Tibial nerve (tissue), 4 donors: ENCODE data around the gene RAB4A. TPM values are rescaled to one million over a fixed set of nuclear protein-coding genes. Genes with fewer than 3 reads are reported as not detected.

Source experiments
- DNase-seq, 2 donors: peaks; one replicate each; pipeline ENCODE4 v3.0.0-alpha.2; 2019; ENCODE audit warnings: low spot score in 2 of 2
- H3K27ac ChIP-seq, 4 donors: fragments of 200-600 bp; sonication (generic) in 3 of 4; one replicate each; pipeline ENCODE4 v1.5.1; 2017 to 2019; ENCODE audit warnings: mild to moderate bottlenecking in 1 of 4
- H3K27me3 ChIP-seq, 2 donors: fragments of 200-600 bp; sonication (generic) in 1 of 2; one replicate each; pipeline versions ENCODE4 v1.5.1 to v1.6.0; 2017 to 2019
- H3K36me3 ChIP-seq, 3 donors: fragments of 200-600 bp; sonication (generic); one replicate each; pipeline ENCODE4 v1.5.1; 2018 to 2019
- H3K4me1 ChIP-seq, 4 donors: fragments of 200-600 bp; sonication (generic) in 3 of 4; one replicate each; pipeline ENCODE4 v1.5.1; 2017 to 2019
- H3K4me3 ChIP-seq, 4 donors: fragments of 200-600 bp; sonication (generic) in 3 of 4; one replicate each; pipeline ENCODE4 v1.5.1; 2017 to 2019; ENCODE audit warnings: mild to moderate bottlenecking in 1 of 4, moderate library complexity in 1 of 4
- H3K9me3 ChIP-seq, 4 donors: fragments of 200-600 bp; sonication (generic) in 3 of 4; one replicate each; pipeline ENCODE4 v1.5.1; 2017 to 2019
- CTCF ChIP-seq, 5 experiments: fragments of 200-600 bp in 3 of 5; fragments of 450-650 bp in 2 of 5; sonication (generic) in 3 of 5; IDR thresholded peaks; one replicate each; pipeline ENCODE4 v1.5.1; 2016 to 2019; ENCODE audit warnings: antibody characterized with exemption in 5 of 5, mild to moderate bottlenecking in 3 of 5, moderate library complexity in 2 of 5
- EP300 ChIP-seq, 2 donors: sonication (generic); formaldehyde crosslinking; IDR thresholded peaks; one replicate each; pipeline ENCODE4 v1.6.1; 2017; ENCODE audit warnings: antibody characterized with exemption in 2 of 2, mild to moderate bottlenecking in 1 of 2
- POLR2A ChIP-seq, 2 donors: fragments of 450-650 bp; IDR thresholded peaks; one replicate each; pipeline ENCODE4 v1.6.1; 2017; ENCODE audit warnings: antibody characterized with exemption in 2 of 2, mild to moderate bottlenecking in 2 of 2, moderate library complexity in 2 of 2
- WGBS, 2 donors: methylation state at CpG; one replicate each; pipeline ENCODE4 v1.1.5; 2018; 5-methylcytosine and 5-hydroxymethylcytosine counted together
- total RNA-seq, 4 donors: library from RNA; depleted of rRNA; stranded (reverse); fragments of >200 nt; gene quantifications; one replicate each; pipeline ENCODE4 v1.1.0, GENCODE V29; 2016

The RAB4A gene
- total RNA-seq, 4 donors from 2014 or later: 16.2 to 41.3 (median 31.2) TPM

DNA sequence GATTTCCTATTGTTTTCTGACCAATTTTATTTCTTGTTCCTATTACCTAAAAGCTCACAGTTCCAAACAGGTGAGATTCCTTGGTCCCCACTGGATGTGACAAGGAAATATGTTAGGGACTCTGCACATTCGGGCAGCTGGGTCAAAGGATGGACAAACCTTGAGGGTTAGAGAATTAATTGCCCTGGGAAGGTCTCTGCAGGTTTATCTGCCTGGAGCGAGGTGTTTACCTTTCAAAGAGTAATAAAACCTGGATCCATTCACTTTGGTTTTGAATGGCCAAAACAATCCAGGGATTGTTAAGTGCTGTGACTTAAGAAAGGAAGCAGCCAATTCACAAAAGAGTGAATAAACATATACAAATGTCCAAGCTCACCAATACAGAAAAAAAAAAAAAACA is 33.6 kb upstream of the RAB4A start:
- Histone ChIP-seq H3K9me3 (no peaks in the 10 kb centered on the region), H3K27ac (no peak overlapping the region), H3K36me3 (no peaks in the 10 kb centered on the region), H3K27me3 (no peaks in the 10 kb centered on the region), H3K4me3 (no peak overlapping the region), H3K4me1 (peaks cover 0 to 12% (median 2%) of the 10 kb centered on the region in 4 donors)
- TF ChIP-seq EP300 (IDR thresholded peaks at IDR 0.05) (no peak), CTCF (IDR thresholded peaks at IDR 0.05) (no peak), POLR2A (IDR thresholded peaks at IDR 0.05) (no peak)
- DNase-seq: no peak
- 48 to 69% methylated on average over 2 of the region's 2 CpGs for WGBS, 2 donors

DNA sequence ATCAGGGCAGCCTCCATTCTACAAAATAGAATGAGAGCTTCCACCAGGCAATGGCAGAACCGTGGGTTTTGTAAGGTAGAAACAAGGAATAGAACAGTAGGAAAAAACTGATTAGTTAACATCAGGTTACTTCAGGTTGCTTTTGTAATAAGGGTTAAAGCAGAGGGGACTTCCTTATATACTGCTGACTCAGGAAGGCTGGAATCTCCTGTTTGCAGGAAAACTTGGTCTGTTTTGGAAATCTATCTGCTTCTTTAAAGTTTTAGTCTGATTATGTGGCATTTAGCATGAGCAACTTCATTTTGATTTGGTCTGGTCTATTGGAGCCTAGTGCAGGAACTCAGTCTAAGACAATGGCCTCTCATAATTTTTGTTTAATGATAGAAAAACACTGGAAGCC is 32.7 kb upstream of the RAB4A start:
- H3K27ac ChIP-seq: no peak overlapping the region
- 53 to 63% methylated on average over 1 of the region's 1 CpG for WGBS, 2 donors
- peaks cover 0 to 7% (median 0%) of the 10 kb centered on the region in 4 donors for H3K4me1 ChIP-seq
- peaks cover 0 to 7% (median 0%) of the 10 kb centered on the region in 4 donors for H3K9me3 ChIP-seq
- DNase-seq: no peak
- no peaks in the 10 kb centered on the region for H3K36me3 ChIP-seq
- no peaks in the 10 kb centered on the region for H3K27me3 ChIP-seq
- H3K4me3 ChIP-seq: no peak overlapping the region
- TF ChIP-seq EP300 (IDR thresholded peaks at IDR 0.05) (no peak), POLR2A (IDR thresholded peaks at IDR 0.05) (no peak), CTCF (IDR thresholded peaks at IDR 0.05) (no peak)

- no peak overlapping the region for H3K27ac ChIP-seq
- no peaks in the 10 kb centered on the region for H3K27me3 ChIP-seq
- H3K9me3 ChIP-seq: peaks cover 0 to 14% (median 2%) of the 10 kb centered on the region in 4 donors
- WGBS, 2 donors: 66 to 73% methylated on average over 5 to 6 of the region's 6 CpGs
- no peak for DNase-seq
- no peak overlapping the region for H3K4me3 ChIP-seq
- H3K36me3 ChIP-seq: no peaks in the 10 kb centered on the region
- peaks cover 0 to 7% (median 0%) of the 10 kb centered on the region in 4 donors for H3K4me1 ChIP-seq
- TF ChIP-seq POLR2A (IDR thresholded peaks at IDR 0.05) (no peak), EP300 (IDR thresholded peaks at IDR 0.05) (no peak), CTCF (IDR thresholded peaks at IDR 0.05) (no peak)
These were observed 32.1 kb upstream of the RAB4A start for GRCh38 chr1:229238674-229239415.

DNA sequence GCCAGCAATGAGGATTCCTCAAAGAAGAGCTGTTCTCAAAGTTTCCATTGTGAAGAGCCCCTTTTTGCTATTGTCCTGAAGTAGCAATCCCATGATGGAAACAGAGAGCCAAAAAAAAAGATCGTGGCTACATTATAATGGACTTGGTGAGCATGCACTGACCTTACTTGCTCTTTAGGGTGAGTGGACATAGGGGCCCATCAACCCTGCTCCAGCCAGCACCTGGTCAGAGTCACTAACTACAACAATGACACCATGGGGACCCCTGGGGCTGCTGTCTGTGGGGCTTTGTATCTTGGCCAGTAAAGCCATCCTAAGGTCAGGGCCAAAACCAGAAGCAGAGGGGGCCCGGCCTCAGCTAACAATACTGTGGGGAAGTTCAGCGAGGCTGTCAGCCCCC is 30.4 kb upstream of the RAB4A start:
- Histone ChIP-seq H3K27ac (no peak overlapping the region), H3K27me3 (no peaks in the 10 kb centered on the region), H3K4me3 (no peak overlapping the region), H3K9me3 (peaks cover 0 to 24% (median 6%) of the 10 kb centered on the region in 4 donors), H3K4me1 (peaks cover 0 to 7% (median 0%) of the 10 kb centered on the region in 4 donors), H3K36me3 (no peaks in the 10 kb centered on the region)
- no peak for DNase-seq
- TF ChIP-seq CTCF (IDR thresholded peaks at IDR 0.05) (no peak), POLR2A (IDR thresholded peaks at IDR 0.05) (no peak), EP300 (IDR thresholded peaks at IDR 0.05) (no peak)
- 55 to 64% methylated on average over 3 of the region's 3 CpGs for WGBS, 2 donors

- TF ChIP-seq POLR2A (IDR thresholded peaks at IDR 0.05) (no peak), CTCF (IDR thresholded peaks at IDR 0.05) (no peak), EP300 (IDR thresholded peaks at IDR 0.05) (no peak)
- 76 to 95% methylated on average over 4 of the region's 4 CpGs for WGBS, 2 donors
- peaks cover 0 to 24% (median 6%) of the 10 kb centered on the region in 4 donors for H3K9me3 ChIP-seq
- DNase-seq: no peak
- no peak overlapping the region for H3K4me3 ChIP-seq
- H3K4me1 ChIP-seq: peaks cover 0 to 7% (median 0%) of the 10 kb centered on the region in 4 donors
- no peaks in the 10 kb centered on the region for H3K27me3 ChIP-seq
- no peaks in the 10 kb centered on the region for H3K36me3 ChIP-seq
- H3K27ac ChIP-seq: no peak overlapping the region
These were observed 29.5 kb upstream of the RAB4A start for GRCh38 chr1:229241390-229241789.
